ENCODE results near the gene USP53.

GRCh38 chr4:119212964-119213606 lies 572 bp downstream of the USP53 start:
- TF ChIP-seq GATA3 (IDR thresholded peaks at IDR 0.05; ENCODE audit: low read depth, low read length) (no peak), GATA2 (IDR thresholded peaks at IDR 0.05; ENCODE audit: low read depth, low read length) (no peak)
